Measurements from ENCODE around the gene NUDCD3.

The NUDCD3 gene

DNA sequence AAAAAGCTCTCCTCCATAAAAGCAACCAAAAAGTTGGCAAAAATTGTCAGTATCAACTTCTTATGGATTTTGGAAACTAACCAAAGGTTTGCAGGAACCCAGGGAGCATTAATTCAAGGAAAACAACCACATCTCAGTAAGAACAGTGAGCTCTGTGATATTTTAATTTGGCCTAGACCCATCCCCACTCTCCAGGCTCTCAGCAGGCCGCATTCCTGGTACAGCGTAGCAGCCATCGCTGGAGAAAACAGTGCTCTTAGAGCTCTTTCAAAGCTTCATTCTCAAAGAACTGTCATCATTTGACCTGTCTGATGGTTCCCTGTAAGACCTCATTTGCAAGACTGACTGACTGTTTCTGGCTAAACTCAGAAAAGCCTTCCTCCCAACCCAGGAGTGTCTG lies 81.9 kb downstream of the NUDCD3 start:
- no peak for DNase-seq
- no peak overlapping the region for H3K4me3 ChIP-seq (ENCODE audit: low read depth, low read length)
- H3K27me3 ChIP-seq = no peaks in the 10 kb centered on the region
- TF ChIP-seq, protein P1, sequence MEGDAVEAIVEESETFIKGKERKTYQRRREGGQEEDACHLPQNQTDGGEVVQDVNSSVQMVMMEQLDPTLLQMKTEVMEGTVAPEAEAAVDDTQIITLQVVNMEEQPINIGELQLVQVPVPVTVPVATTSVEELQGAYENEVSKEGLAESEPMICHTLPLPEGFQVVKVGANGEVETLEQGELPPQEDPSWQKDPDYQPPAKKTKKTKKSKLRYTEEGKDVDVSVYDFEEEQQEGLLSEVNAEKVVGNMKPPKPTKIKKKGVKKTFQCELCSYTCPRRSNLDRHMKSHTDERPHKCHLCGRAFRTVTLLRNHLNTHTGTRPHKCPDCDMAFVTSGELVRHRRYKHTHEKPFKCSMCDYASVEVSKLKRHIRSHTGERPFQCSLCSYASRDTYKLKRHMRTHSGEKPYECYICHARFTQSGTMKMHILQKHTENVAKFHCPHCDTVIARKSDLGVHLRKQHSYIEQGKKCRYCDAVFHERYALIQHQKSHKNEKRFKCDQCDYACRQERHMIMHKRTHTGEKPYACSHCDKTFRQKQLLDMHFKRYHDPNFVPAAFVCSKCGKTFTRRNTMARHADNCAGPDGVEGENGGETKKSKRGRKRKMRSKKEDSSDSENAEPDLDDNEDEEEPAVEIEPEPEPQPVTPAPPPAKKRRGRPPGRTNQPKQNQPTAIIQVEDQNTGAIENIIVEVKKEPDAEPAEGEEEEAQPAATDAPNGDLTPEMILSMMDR (IDR thresholded peaks at IDR 0.05; ENCODE audit: low read depth, low read length) = no peak
- no peaks in the 10 kb centered on the region for H3K9me3 ChIP-seq
- peaks cover 16% of the 10 kb centered on the region for H3K36me3 ChIP-seq
- no peaks in the 10 kb centered on the region for H3K4me1 ChIP-seq

GRCh38 chr7:44403775-44404174 lies 86.7 kb downstream of the NUDCD3 start:
- TF ChIP-seq, protein P1 (IDR thresholded peaks at IDR 0.05; ENCODE audit: low read depth, low read length) = no peak
- Histone ChIP-seq H3K27me3 (no peaks in the 10 kb centered on the region), H3K9me3 (no peaks in the 10 kb centered on the region), H3K36me3 (peaks cover 7% of the 10 kb centered on the region), H3K4me1 (peaks cover 5% of the 10 kb centered on the region), H3K4me3 (ENCODE audit: low read depth, low read length) (no peak overlapping the region)
- DNase-seq = no peak

DNA sequence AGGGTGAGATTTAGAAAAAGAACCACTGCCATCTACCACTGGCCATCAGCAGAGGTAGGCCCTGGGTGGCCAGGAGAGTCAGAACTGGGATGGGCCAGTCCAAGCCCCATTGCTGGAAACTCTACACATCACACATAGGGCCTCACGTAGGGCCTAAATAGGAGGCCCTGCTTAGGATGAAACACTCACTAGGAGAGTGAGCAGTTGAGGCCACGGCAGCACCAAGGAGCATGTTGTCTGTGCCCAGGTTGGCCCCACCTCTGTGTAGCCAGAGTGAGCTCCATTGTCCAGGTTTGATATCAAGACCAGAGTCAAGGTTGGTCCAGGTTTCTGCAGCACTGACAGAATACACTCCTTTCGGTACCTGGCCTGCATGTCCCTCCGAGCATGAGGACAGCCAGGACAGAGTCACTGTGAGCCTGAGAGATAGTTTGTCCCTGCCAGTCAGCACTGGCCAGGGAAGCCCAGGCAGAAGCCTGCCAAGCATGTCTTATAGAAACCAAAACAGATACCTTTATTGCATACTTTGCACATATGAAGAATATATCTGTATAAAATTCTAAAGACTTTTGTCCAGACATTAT lies 87.2 kb downstream of the NUDCD3 start:
- Histone ChIP-seq H3K4me3 (ENCODE audit: low read depth, low read length) (no peak overlapping the region), H3K36me3 (peaks cover 7% of the 10 kb centered on the region), H3K27me3 (no peaks in the 10 kb centered on the region), H3K4me1 (peaks cover 5% of the 10 kb centered on the region), H3K9me3 (no peaks in the 10 kb centered on the region)
- TF ChIP-seq, protein P1 (IDR thresholded peaks at IDR 0.05; ENCODE audit: low read depth, low read length) = no peak
- no peak for DNase-seq

DNA sequence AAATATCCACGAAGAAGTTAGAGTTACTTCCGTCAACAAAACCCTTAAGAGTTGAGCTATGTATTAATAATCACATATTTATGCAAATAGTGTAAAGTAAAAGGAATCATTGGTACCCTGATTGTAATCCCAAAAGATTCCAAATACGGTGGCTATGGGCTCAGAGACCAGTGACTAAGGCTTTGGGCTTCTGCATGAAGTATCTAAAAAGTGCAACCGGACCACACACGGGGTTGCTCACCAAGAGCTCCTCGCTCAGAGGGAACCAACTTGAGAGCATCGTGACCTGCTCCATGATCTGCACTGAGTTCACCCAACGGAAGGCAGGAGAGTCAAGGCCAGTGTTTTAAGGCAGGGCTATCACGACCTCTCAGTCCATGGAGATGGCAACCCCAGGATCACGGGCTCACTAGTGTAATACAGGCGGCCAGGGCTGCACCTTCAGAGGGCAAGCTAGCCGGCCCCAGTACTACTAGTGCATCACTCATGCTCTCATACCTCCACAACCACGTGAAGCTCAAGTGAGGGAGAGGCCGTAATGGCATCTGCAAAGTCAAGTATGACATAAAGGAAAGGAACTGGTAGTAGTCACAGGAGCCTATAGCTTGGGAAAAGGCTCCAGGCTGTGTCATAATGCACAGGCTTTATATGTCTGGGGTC lies 87.9 kb downstream of the NUDCD3 start:
- Histone ChIP-seq H3K27me3 (no peaks in the 10 kb centered on the region), H3K36me3 (peaks cover 7% of the 10 kb centered on the region)
- TF ChIP-seq, protein P1 (IDR thresholded peaks at IDR 0.05; ENCODE audit: low read depth, low read length) = no peak

DNA sequence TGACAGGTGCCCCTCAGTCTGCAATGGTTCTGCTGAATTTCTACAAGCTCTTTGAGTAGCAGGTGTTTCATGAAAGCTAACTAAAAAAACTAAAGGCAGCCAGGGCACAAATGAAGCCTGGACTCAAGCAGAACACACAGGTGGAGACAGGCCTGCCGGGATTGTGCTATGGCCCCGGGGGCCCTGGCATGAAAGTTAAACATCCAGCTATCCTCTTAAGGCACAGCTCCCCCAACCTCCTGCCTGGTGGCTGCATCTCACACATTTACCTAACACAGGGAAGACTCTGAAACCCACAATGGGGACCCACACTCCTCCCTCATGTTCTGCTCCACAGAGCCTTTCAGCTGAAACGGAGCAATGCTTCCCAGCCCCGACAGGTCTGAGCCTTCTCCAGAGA lies 88.8 kb downstream of the NUDCD3 start:
- H3K4me1 ChIP-seq = peaks cover 5% of the 10 kb centered on the region
- no peaks in the 10 kb centered on the region for H3K9me3 ChIP-seq
- DNase-seq = no peak
- no peaks in the 10 kb centered on the region for H3K27me3 ChIP-seq
- TF ChIP-seq, protein P1 (IDR thresholded peaks at IDR 0.05; ENCODE audit: low read depth, low read length) = no peak
- H3K36me3 ChIP-seq = peaks cover 7% of the 10 kb centered on the region
- no peak overlapping the region for H3K4me3 ChIP-seq (ENCODE audit: low read depth, low read length)

More for the DNA sequence above, 87.9 kb downstream of the NUDCD3 start:
- DNase-seq = no peak
- peaks cover 5% of the 10 kb centered on the region for H3K4me1 ChIP-seq
- H3K4me3 ChIP-seq (ENCODE audit: low read depth, low read length) = no peak overlapping the region
- H3K9me3 ChIP-seq = no peaks in the 10 kb centered on the region

- Histone ChIP-seq H3K9me3 (no peaks in the 10 kb centered on the region), H3K36me3 (peaks cover 7% of the 10 kb centered on the region), H3K4me1 (peaks cover 5% of the 10 kb centered on the region), H3K27me3 (no peaks in the 10 kb centered on the region), H3K4me3 (ENCODE audit: low read depth, low read length) (no peak overlapping the region)
- TF ChIP-seq, protein P1 (IDR thresholded peaks at IDR 0.05; ENCODE audit: low read depth, low read length) = no peak
- no peak for DNase-seq
Measured at GRCh38 chr7:44400033-44400511, 90.4 kb downstream of the NUDCD3 start.

Data from BE2C (cell line).